CD4-positive, alpha-beta T cell (primary cell): ENCODE measurements around the gene TBC1D14. TPM values are rescaled to one million over a fixed set of nuclear protein-coding genes. Genes with fewer than 3 reads are reported as not detected.

Source experiments
- ATAC-seq: fragments of 200-7000 bp; cut with Tn5 transposase; one replicate; pipeline ENCODE4 v1.10.0; 2022; ENCODE audit warnings: mild to moderate bottlenecking; ENCODE audit not compliant: poor library complexity
- CTCF ChIA-PET: fragments of 350-600 bp; sonication (Branson Sonifier 250); formaldehyde crosslinking; loops from one replicate; lab custom pipeline; 2021; ENCODE audit warnings: antibody characterized with exemption, inconsistent platforms; lab: Charles Lee
- POLR2A ChIA-PET: fragments of 350-600 bp; sonication (Branson Sonifier 250); formaldehyde crosslinking; loops from one replicate; lab custom pipeline; 2021; ENCODE audit warnings: antibody characterized with exemption, inconsistent platforms; lab: Charles Lee
- DNase-seq, 14 experiments: peaks; one replicate each; pipeline ENCODE4 v3.0.0-alpha.2; 2013 to 2020; ENCODE audit warnings: mixed read lengths in 2 of 14
- H3K27ac ChIP-seq, 2 donors: one replicate each; pipeline versions ENCODE4 v1.5.1 to v1.7.0; 2013; ENCODE audit warnings: low read length in 2 of 2, low read depth in 1 of 2, mild to moderate bottlenecking in 1 of 2
- H3K27me3 ChIP-seq, 2 experiments: 1 replicate in 1 of 2; 2 replicates in 1 of 2; pipeline versions ENCODE4 v1.6.1 to v1.7.0; 2013; ENCODE audit warnings: low read length in 2 of 2, control low read depth in 1 of 2, mild to moderate bottlenecking in 1 of 2, moderate library complexity in 1 of 2; ENCODE audit not compliant: insufficient read depth in 2 of 2, control insufficient read depth in 1 of 2
- H3K36me3 ChIP-seq: one replicate; pipeline ENCODE4 v1.6.1; 2013; ENCODE audit warnings: low read length, control low read depth; ENCODE audit not compliant: insufficient read depth
- H3K4me1 ChIP-seq: one replicate; pipeline ENCODE4 v1.6.1; 2013; ENCODE audit warnings: low read length, control low read depth; ENCODE audit not compliant: insufficient read depth
- H3K4me3 ChIP-seq: one replicate; pipeline ENCODE4 v1.5.1; 2013; ENCODE audit warnings: mild to moderate bottlenecking, low read length, moderate library complexity
- H3K9me3 ChIP-seq, 2 experiments: 1 replicate in 1 of 2; 2 replicates in 1 of 2; pipeline versions ENCODE4 v1.6.1 to v1.7.0; 2013; ENCODE audit warnings: low read length in 2 of 2, mild to moderate bottlenecking in 2 of 2, control low read depth in 1 of 2, moderate library complexity in 1 of 2; ENCODE audit not compliant: control insufficient read depth in 1 of 2, insufficient read depth in 1 of 2
- H3K27ac Mint-ChIP-seq: one replicate; pipeline ENCODE4 v1.8.0; 2020; ENCODE audit warnings: mixed read lengths
- H3K27me3 Mint-ChIP-seq: one replicate; pipeline ENCODE4 v1.8.0; 2021; ENCODE audit warnings: mixed read lengths
- H3K36me3 Mint-ChIP-seq: one replicate; pipeline ENCODE4 v1.8.0; 2021; ENCODE audit warnings: low read depth, mixed read lengths
- H3K4me1 Mint-ChIP-seq: one replicate; pipeline ENCODE4 v1.8.0; 2021; ENCODE audit warnings: low read depth, mixed read lengths
- H3K4me3 Mint-ChIP-seq: one replicate; pipeline ENCODE4 v1.8.0; 2020; ENCODE audit warnings: mild to moderate bottlenecking, mixed read lengths
- H3K9me3 Mint-ChIP-seq: one replicate; pipeline ENCODE4 v1.8.0; 2020; ENCODE audit warnings: mixed read lengths
- intact Hi-C, 2 experiments: fragments of 100-400 bp; cut with DNase I in 1 of 2; cut with micrococcal nuclease in 1 of 2; formaldehyde crosslinking; loops; one replicate each; pipeline versions ENCODE4 v1.15.1 to v1.9.0; 2023 to 2025; cut with DNase I, micrococcal nuclease
- total RNA-seq, 174 experiments: library from RNA in 2 of 174; stranded (reverse) in 2 of 174; gene quantifications; one replicate each; pipeline ENCODE4 v1.2.3 and lab custom pipeline; 2021 to 2026
- TF ChIP-seq, protein P1 (sequence below): fragments of 200-600 bp; IDR thresholded peaks from one replicate; pipeline ENCODE4 v1.8.0; 2022; ENCODE audit warnings: antibody characterized with exemption, mild to moderate bottlenecking

Gene TBC1D14
- total RNA-seq, 2 experiments from 2014 or later: 31.2 to 34.1 TPM

DNA sequence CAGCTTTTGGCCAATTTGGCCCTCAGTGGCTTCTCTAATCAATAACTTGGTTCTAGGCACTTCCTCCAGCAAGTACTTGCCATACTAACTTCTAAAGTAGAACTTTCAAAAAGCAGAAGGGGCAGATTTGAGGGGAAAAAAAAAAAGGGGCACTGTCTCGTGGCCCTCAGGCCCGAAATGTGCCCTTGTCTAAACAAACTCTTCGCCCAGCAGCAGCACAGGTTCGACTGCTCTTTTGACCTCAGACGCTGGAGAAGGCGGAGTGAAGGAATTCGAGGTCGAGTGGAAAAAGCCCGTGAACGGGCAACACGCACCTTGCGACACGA lies 157.5 kb downstream of the TBC1D14 start:
- CTCF ChIA-PET: interaction anchor here (0.9 to 5.2 kb wide), 6 partner anchors 25 to 347 kb away, joined by 4 to 55 read pairs (median 6); partner anchors contain the start of gene TADA2B
- POLR2A ChIA-PET: interaction anchor here (0.8 to 5.1 kb wide), 26 partner anchors 10 to 492 kb away, joined by 3 to 156 read pairs (median 7); partner anchors contain the start of genes BLOC1S4, KIAA0232, MAN2B2 and MRFAP1
- Histone ChIP-seq H3K4me1 (peaks cover 45% of the 10 kb centered on the region), H3K9me3 (no peaks in the 10 kb centered on the region), H3K36me3 (peaks cover 29% of the 10 kb centered on the region), H3K27ac (peak overlapping the region in 1 of 2 donors; percentile 78), H3K27me3 (no peaks in the 10 kb centered on the region), H3K4me3 (peak overlapping the region; percentile 76)
- H3K36me3 Mint-ChIP-seq: peaks cover 44% of the 10 kb centered on the region
- DNase-seq (no peak), ATAC-seq (no peak)
- H3K27ac Mint-ChIP-seq: peak overlapping the region; percentile 84
- H3K27me3 Mint-ChIP-seq: no peaks in the 10 kb centered on the region
- intact Hi-C loops: no loop called here
- H3K9me3 Mint-ChIP-seq: no peaks in the 10 kb centered on the region
- H3K4me3 Mint-ChIP-seq: peak overlapping the region; percentile 97
- TF ChIP-seq, protein P1, sequence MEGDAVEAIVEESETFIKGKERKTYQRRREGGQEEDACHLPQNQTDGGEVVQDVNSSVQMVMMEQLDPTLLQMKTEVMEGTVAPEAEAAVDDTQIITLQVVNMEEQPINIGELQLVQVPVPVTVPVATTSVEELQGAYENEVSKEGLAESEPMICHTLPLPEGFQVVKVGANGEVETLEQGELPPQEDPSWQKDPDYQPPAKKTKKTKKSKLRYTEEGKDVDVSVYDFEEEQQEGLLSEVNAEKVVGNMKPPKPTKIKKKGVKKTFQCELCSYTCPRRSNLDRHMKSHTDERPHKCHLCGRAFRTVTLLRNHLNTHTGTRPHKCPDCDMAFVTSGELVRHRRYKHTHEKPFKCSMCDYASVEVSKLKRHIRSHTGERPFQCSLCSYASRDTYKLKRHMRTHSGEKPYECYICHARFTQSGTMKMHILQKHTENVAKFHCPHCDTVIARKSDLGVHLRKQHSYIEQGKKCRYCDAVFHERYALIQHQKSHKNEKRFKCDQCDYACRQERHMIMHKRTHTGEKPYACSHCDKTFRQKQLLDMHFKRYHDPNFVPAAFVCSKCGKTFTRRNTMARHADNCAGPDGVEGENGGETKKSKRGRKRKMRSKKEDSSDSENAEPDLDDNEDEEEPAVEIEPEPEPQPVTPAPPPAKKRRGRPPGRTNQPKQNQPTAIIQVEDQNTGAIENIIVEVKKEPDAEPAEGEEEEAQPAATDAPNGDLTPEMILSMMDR: no peak
- peaks cover 60% of the 10 kb centered on the region for H3K4me1 Mint-ChIP-seq

DNA sequence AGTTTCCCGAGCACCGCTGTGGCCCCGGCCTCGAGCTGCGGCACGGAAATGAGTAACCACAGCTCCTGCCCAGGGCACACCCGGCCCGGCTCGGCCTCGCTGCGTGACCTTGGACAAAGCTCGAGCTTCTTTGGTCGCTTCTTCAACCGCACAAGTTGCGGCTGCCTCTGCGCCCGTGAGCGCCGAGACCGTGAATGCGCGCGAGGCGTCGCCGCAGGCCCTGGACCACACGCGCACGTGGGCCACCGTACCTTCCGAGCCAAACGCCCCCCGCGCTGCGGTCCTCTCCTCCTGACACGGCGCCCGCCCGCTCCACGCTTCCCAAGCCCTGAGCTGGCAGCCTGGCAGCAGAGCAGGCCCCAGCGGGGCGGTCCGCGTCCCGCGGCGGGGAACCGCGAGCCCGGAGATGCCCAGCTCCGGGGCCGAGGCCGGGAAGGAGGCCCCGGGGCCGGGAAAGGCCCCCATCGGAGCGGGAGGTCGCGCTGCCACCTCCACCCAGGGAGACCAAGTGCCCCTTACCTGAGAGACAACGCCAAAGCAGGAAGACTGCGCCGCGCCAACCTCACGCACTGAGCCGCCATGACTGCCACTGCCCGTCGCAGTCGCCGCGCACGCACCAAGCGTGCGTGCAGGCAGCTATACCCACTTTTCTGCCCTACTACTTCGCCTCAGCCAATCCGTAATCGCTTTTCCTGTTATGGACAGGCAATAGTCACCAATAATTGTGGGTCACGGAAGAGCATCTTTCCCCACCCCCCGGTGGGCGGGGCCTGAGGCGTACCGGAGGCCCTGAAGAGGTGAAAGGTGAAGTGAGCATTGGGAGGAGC lies 158.0 kb downstream of the TBC1D14 start, which contains the start of gene GRPEL1:
Gene GRPEL1, minus strand, starts transcription at position 613 of the 827 bp plus-strand sequence. Its CDS starts 32 bp downstream, at position 581.
- Histone ChIP-seq H3K27ac (peak within 1 kb of the TSS; percentile 71 to 78), H3K27me3 (no peaks in the 10 kb centered on the region), H3K4me1 (peaks cover 45% of the 10 kb centered on the region), H3K36me3 (peaks cover 26% of the 10 kb centered on the region), H3K4me3 (peak within 1 kb of the TSS; percentile 76), H3K9me3 (no peaks in the 10 kb centered on the region)
- peak; percentile 100 for DNase-seq
- TF ChIP-seq, protein P1: no peak
- Mint-ChIP-seq H3K9me3 (no peaks in the 10 kb centered on the region), H3K27me3 (no peaks in the 10 kb centered on the region), H3K4me1 (peaks cover 60% of the 10 kb centered on the region), H3K27ac (peak within 1 kb of the TSS; percentile 93), H3K4me3 (peak within 1 kb of the TSS; percentile 97), H3K36me3 (peaks cover 38% of the 10 kb centered on the region)
- intact Hi-C loops: loop anchor here (1.0 to 2.0 kb wide), 4 partner anchors 80 to 427 kb away; partner anchors contain the start of genes BLOC1S4 (in 1 of the 2), KIAA0232 (in 1 of the 2) and MRFAP1 (in 1 of the 2)
- POLR2A ChIA-PET: interaction anchor here (0.5 to 5.1 kb wide), 33 partner anchors 10 to 454 kb away, joined by 3 to 156 read pairs (median 5); partner anchors contain the start of genes BLOC1S4, KIAA0232, MRFAP1 and MRFAP1L1
- CTCF ChIA-PET: interaction anchor here (0.9 to 5.2 kb wide), 6 partner anchors 25 to 347 kb away, joined by 4 to 55 read pairs (median 6); partner anchors contain the start of gene TADA2B
- ATAC-seq: peak; percentile 88

DNA sequence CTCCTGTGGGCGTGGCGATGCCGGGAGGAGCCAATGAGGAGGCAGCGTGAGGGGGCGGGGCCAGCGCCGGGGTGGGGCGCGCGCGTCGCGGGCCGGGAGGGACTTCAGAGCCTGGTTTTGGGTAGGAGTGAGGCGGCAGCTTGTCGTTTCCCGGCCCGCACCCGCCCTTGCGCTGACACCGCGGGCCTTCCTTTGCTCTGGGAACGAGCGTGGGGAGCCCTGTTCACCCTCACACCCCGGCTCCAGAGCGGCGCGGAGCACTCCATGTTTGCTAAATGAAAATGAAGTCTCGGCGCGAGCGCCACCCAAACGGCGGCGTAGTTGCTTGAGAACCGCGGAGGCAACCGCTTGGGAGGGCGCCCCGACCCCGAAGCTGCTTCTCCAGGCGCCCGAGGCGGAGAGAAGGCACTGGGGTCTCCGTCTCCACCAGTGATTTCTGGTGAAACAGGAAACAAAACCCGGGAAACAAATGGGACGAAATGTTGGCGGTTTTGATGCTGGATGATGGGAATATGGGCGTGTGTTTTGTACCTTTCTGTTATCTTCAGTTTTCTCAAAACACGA lies 158.7 kb downstream of the TBC1D14 start:
- Histone ChIP-seq H3K36me3 (peaks cover 20% of the 10 kb centered on the region), H3K9me3 (no peaks in the 10 kb centered on the region), H3K27me3 (no peaks in the 10 kb centered on the region), H3K4me3 (peak overlapping the region; percentile 76), H3K4me1 (peaks cover 45% of the 10 kb centered on the region), H3K27ac (peak overlapping the region; percentile 55 to 71)
- no peak for DNase-seq
- TF ChIP-seq, protein P1: no peak
- Mint-ChIP-seq H3K4me1 (peaks cover 59% of the 10 kb centered on the region), H3K9me3 (no peaks in the 10 kb centered on the region), H3K4me3 (peak overlapping the region; percentile 97), H3K27ac (peak overlapping the region; percentile 93), H3K36me3 (peaks cover 31% of the 10 kb centered on the region), H3K27me3 (no peaks in the 10 kb centered on the region)
- intact Hi-C loops: loop anchor here (1.0 to 2.0 kb wide), 4 partner anchors 81 to 428 kb away; partner anchors contain the start of genes BLOC1S4 (in 1 of the 2), KIAA0232 (in 1 of the 2) and MRFAP1 (in 1 of the 2)
- CTCF ChIA-PET: interaction anchor here (0.6 to 5.2 kb wide), 8 partner anchors 11 to 348 kb away, joined by 3 to 55 read pairs (median 4); partner anchors contain the start of gene TADA2B
- POLR2A ChIA-PET: interaction anchor here (0.5 to 5.1 kb wide), 28 partner anchors 11 to 455 kb away, joined by 3 to 156 read pairs (median 6); partner anchors contain the start of genes BLOC1S4, KIAA0232, MRFAP1 and MRFAP1L1
- no peak for ATAC-seq
